ENCODE results near the gene MAGOH. TPM values are rescaled to one million over a fixed set of nuclear protein-coding genes. Genes with fewer than 3 reads are reported as not detected.
A peak's percentile ranks its signal among the peaks of the same experiment; 100 is the strongest.
"Not testable (repeated sequence)": the region's sequence is repeated elsewhere in the genome, so short reads cannot be mapped to it uniquely, and the experiment has no call there.

MAGOH gene
- total RNA-seq, 1 experiment from 2014 or later: 77.0 TPM

DNA sequence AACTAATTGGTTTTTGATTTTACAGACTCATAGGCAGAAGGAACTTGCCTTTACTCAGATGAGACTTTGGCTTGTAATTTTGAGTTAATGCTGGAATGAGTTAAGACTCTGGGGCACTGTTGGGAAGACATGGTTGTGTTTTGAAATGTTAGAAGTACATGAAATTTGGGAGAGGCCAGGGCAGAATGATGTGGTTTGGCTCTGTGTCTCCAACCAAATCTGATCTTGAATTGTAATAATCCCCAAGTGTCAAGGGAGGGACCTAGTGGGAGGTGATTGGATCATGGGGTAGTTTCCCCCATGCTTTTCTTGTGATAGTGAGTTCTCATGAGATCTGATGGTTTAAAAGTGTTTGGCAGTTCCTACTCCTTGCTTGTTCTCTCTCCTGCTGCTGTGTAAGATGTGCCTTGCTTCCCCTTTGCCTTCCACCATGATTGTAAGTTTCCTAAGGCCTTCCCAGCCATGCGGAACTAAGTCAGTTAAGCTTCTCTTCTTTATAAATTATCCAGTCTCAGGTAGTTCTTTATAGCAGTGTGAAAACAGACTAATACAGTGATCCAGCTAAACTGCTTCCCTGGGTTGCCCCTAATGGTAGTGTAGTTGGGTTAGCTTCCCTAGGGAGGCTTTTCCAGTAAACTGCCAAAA lies 31.5 kb downstream of the MAGOH start:
- no peaks in the 10 kb centered on the region for H3K4me1 ChIP-seq
- H3K27me3 Mint-ChIP-seq (ENCODE audit: insufficient read depth, unreplicated experiment): no peaks in the 10 kb centered on the region
- peaks cover 34% of the 10 kb centered on the region for H3K9me3 Mint-ChIP-seq (ENCODE audit: unreplicated experiment)
- TF ChIP-seq, protein P1, sequence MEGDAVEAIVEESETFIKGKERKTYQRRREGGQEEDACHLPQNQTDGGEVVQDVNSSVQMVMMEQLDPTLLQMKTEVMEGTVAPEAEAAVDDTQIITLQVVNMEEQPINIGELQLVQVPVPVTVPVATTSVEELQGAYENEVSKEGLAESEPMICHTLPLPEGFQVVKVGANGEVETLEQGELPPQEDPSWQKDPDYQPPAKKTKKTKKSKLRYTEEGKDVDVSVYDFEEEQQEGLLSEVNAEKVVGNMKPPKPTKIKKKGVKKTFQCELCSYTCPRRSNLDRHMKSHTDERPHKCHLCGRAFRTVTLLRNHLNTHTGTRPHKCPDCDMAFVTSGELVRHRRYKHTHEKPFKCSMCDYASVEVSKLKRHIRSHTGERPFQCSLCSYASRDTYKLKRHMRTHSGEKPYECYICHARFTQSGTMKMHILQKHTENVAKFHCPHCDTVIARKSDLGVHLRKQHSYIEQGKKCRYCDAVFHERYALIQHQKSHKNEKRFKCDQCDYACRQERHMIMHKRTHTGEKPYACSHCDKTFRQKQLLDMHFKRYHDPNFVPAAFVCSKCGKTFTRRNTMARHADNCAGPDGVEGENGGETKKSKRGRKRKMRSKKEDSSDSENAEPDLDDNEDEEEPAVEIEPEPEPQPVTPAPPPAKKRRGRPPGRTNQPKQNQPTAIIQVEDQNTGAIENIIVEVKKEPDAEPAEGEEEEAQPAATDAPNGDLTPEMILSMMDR (IDR thresholded peaks at IDR 0.05; ENCODE audit: insufficient read depth in 1 of 2, low read depth in 1 of 2, low read length in 1 of 2, severe bottlenecking in 1 of 2, unreplicated experiment in 1 of 2): no peak
- no peak overlapping the region for H3K4me3 ChIP-seq (ENCODE audit: low read depth, low read length)
- H3K27ac Mint-ChIP-seq (ENCODE audit: unreplicated experiment): no peak overlapping the region
- peaks cover 5% of the 10 kb centered on the region; the same call in 1 of the 2 replicates for H3K36me3 ChIP-seq (ENCODE audit: control insufficient read depth, insufficient read depth, low read length)
- intact Hi-C loops (cut with micrococcal nuclease; ENCODE audit: unreplicated experiment): no loop called here
- no peak for DNase-seq
- no peak overlapping the region for H3K4me3 Mint-ChIP-seq (ENCODE audit: unreplicated experiment)
- H3K4me1 Mint-ChIP-seq (ENCODE audit: low read depth, unreplicated experiment): no peaks in the 10 kb centered on the region
- peaks cover 16% of the 10 kb centered on the region for H3K9me3 ChIP-seq
- no peaks in the 10 kb centered on the region for H3K27me3 ChIP-seq (replicated peaks; ENCODE audit: control insufficient read depth, insufficient read depth, low read length)
- ChIA-PET CTCF (no interaction called here), POLR2A (no interaction called here)
- BruUV-seq (replicated peaks): no TSS peak
- H3K36me3 Mint-ChIP-seq (ENCODE audit: insufficient read depth, unreplicated experiment): peaks cover 35% of the 10 kb centered on the region

DNA sequence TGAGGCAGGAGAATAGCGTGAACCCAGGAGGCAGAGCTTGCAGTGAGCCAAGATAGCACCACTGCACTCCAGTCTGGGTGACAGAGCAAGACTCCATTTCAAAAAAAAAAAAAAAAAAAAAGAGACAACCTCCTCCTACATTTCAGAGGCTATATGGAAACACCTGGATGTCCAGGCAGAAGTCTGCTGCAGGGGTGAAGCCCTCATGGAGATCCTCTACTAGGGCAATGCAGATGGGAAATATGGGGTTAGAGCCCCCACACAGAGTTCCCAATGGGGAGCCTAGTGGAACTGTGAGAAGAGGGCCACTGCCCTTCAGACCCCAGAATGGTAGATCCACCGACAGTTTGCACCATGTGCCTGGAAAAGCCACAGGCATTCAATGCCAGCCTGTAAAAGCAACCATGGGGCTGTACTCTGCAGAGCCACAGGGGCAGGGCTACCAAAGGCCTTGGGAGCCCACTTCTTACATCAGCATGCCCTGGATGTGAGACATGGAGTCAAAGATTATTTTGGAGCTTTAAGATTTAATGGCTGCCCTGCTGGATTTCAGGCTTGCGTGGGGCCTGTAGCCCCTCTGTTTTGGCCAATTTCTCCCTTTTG lies 32.1 kb downstream of the MAGOH start:
- intact Hi-C loops (cut with micrococcal nuclease; ENCODE audit: unreplicated experiment); POLR2A ChIA-PET; BruUV-seq (replicated peaks); CTCF ChIA-PET; H3K36me3 ChIP-seq (ENCODE audit: control insufficient read depth, insufficient read depth, low read length); H3K4me3 Mint-ChIP-seq (ENCODE audit: unreplicated experiment); H3K27ac Mint-ChIP-seq (ENCODE audit: unreplicated experiment); H3K4me1 ChIP-seq; H3K4me3 ChIP-seq (ENCODE audit: low read depth, low read length); H3K4me1 Mint-ChIP-seq (ENCODE audit: low read depth, unreplicated experiment); H3K27me3 Mint-ChIP-seq (ENCODE audit: insufficient read depth, unreplicated experiment); H3K27me3 ChIP-seq (replicated peaks; ENCODE audit: control insufficient read depth, insufficient read depth, low read length): not testable (repeated sequence)
- peaks cover 16% of the 10 kb centered on the region for H3K9me3 ChIP-seq
- DNase-seq: peak; percentile 30 to 43
- Mint-ChIP-seq H3K36me3 (ENCODE audit: insufficient read depth, unreplicated experiment) (peaks cover 35% of the 10 kb centered on the region), H3K9me3 (ENCODE audit: unreplicated experiment) (peaks cover 34% of the 10 kb centered on the region)

DNA sequence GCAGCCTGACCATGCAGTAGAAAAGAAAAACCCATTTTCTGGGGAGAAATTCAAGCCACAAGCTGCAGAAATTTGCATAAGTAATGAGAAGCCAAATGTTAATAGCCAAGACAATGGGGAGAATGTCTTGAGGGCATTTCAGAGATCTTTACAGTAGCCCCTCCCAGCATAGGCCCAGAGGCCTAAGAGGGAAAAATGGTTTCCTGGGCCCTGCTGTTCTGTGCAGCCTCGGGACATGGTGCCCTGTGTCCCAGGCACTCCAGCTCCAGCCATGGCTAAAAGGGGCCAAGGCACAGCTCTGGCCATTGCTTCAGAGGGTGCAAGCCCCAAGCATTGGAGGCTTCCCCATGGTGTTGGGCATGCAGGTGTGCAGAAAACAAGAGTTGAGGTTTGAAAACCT lies 32.8 kb downstream of the MAGOH start:
- H3K27ac Mint-ChIP-seq (ENCODE audit: unreplicated experiment); H3K27me3 ChIP-seq (replicated peaks; ENCODE audit: control insufficient read depth, insufficient read depth, low read length); H3K4me1 Mint-ChIP-seq (ENCODE audit: low read depth, unreplicated experiment); H3K4me3 Mint-ChIP-seq (ENCODE audit: unreplicated experiment); H3K27me3 Mint-ChIP-seq (ENCODE audit: insufficient read depth, unreplicated experiment); DNase-seq; BruUV-seq (replicated peaks); H3K4me1 ChIP-seq; H3K4me3 ChIP-seq (ENCODE audit: low read depth, low read length); intact Hi-C loops (cut with micrococcal nuclease; ENCODE audit: unreplicated experiment); CTCF ChIA-PET; POLR2A ChIA-PET; H3K36me3 ChIP-seq (ENCODE audit: control insufficient read depth, insufficient read depth, low read length): not testable (repeated sequence)
- H3K9me3 ChIP-seq: peaks cover 16% of the 10 kb centered on the region
- peaks cover 35% of the 10 kb centered on the region for H3K36me3 Mint-ChIP-seq (ENCODE audit: insufficient read depth, unreplicated experiment)
- H3K9me3 Mint-ChIP-seq (ENCODE audit: unreplicated experiment): peaks cover 34% of the 10 kb centered on the region

DNA sequence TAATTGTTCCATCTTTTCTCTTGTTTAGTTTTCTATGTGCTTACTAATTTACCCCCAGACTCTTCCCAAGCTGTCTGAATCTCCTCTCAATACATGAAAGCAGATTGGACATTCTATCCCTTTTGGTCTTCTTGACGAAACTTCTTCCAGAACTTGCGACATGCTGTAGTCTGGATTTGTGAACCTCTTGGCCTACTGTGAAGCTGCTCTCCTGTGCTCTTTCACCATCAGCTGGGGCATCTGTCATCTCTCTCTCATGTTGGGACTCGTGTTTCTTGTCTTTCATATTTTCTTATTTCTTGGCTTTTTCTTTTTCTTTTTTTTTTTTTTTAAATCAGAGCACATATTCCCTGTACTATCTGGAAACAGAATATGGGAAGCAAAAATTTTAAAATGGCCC lies 34.9 kb downstream of the MAGOH start:
- TF ChIP-seq, protein P1 (IDR thresholded peaks at IDR 0.05; ENCODE audit: insufficient read depth in 1 of 2, low read depth in 1 of 2, low read length in 1 of 2, severe bottlenecking in 1 of 2, unreplicated experiment in 1 of 2): no peak
- Mint-ChIP-seq H3K4me1 (ENCODE audit: low read depth, unreplicated experiment) (no peaks in the 10 kb centered on the region), H3K36me3 (ENCODE audit: insufficient read depth, unreplicated experiment) (peaks cover 35% of the 10 kb centered on the region), H3K27me3 (ENCODE audit: insufficient read depth, unreplicated experiment) (no peaks in the 10 kb centered on the region), H3K9me3 (ENCODE audit: unreplicated experiment) (peaks cover 34% of the 10 kb centered on the region), H3K4me3 (ENCODE audit: unreplicated experiment) (no peak overlapping the region), H3K27ac (ENCODE audit: unreplicated experiment) (no peak overlapping the region)
- intact Hi-C loops (cut with micrococcal nuclease; ENCODE audit: unreplicated experiment): no loop called here
- Histone ChIP-seq H3K4me3 (ENCODE audit: low read depth, low read length) (no peak overlapping the region), H3K9me3 (peaks cover 16% of the 10 kb centered on the region), H3K36me3 (ENCODE audit: control insufficient read depth, insufficient read depth, low read length) (peaks cover 5% of the 10 kb centered on the region; the same call in 1 of the 2 replicates), H3K4me1 (no peaks in the 10 kb centered on the region), H3K27me3 (replicated peaks; ENCODE audit: control insufficient read depth, insufficient read depth, low read length) (no peaks in the 10 kb centered on the region)
- CTCF ChIA-PET: no interaction called here
- no peak for DNase-seq
- no TSS peak for BruUV-seq (replicated peaks)
- POLR2A ChIA-PET: no interaction called here
